ENCODE results near the gene IPO13.
A peak's percentile ranks its signal among the peaks of the same experiment; 100 is the strongest.

Gene IPO13

GRCh38 chr1:43973981-43974442, 27.3 kb downstream of the IPO13 start:
- peak overlapping the region; percentile 74; the same call in 1 of the 2 replicates for H2AFZ ChIP-seq (ENCODE audit: low read depth)
- no peaks in the 10 kb centered on the region for H4K20me1 ChIP-seq (ENCODE audit: insufficient read depth)
- peak overlapping the region; percentile 63 for H3K27ac ChIP-seq
- peak overlapping the region; percentile 75; the same call in 1 of the 2 replicates for H3K9ac ChIP-seq
- H3K4me1 ChIP-seq (ENCODE audit: low read depth, poor library complexity, severe bottlenecking) = peaks cover 41% of the 10 kb centered on the region
- peaks cover 46% of the 10 kb centered on the region for H3K79me2 ChIP-seq (ENCODE audit: insufficient read depth, low read depth)
- H3K27me3 ChIP-seq (ENCODE audit: insufficient read depth, low read depth) = no peaks in the 10 kb centered on the region
- TF ChIP-seq CTCF (conservative IDR thresholded peaks at IDR 0.05; ENCODE audit: low read depth, low read length) = no peak; the same call in 1 of the 2 replicates
- H3K4me2 ChIP-seq = peak overlapping the region; percentile 74
- peak overlapping the region; percentile 81 for H3K4me3 ChIP-seq (IDR thresholded peaks at IDR 0.05; ENCODE audit: insufficient read depth, low read depth, low read length)
- no peaks in the 10 kb centered on the region for H3K36me3 ChIP-seq (ENCODE audit: insufficient read depth)

GRCh38 chr1:43974443-43975248, 27.9 kb downstream of the IPO13 start, which contains the start of gene ATP6V0B:
Gene ATP6V0B, plus strand, starts transcription at chr1:43974960. Its CDS starts 81 bp downstream, at chr1:43975041.
- peak within 1 kb of the TSS; percentile 97 for H3K4me2 ChIP-seq
- H3K27ac ChIP-seq = peak within 1 kb of the TSS; percentile 63
- no peaks in the 10 kb centered on the region for H4K20me1 ChIP-seq (ENCODE audit: insufficient read depth)
- peaks cover 41% of the 10 kb centered on the region for H3K4me1 ChIP-seq (ENCODE audit: low read depth, poor library complexity, severe bottlenecking)
- TF ChIP-seq CTCF (conservative IDR thresholded peaks at IDR 0.05; ENCODE audit: low read depth, low read length) = no peak
- H3K9ac ChIP-seq = peak within 1 kb of the TSS; percentile 75; the same call in 1 of the 2 replicates
- peak within 1 kb of the TSS; percentile 74; the same call in 1 of the 2 replicates for H2AFZ ChIP-seq (ENCODE audit: low read depth)
- peak within 1 kb of the TSS; percentile 81 for H3K4me3 ChIP-seq (IDR thresholded peaks at IDR 0.05; ENCODE audit: insufficient read depth, low read depth, low read length)
- no peaks in the 10 kb centered on the region for H3K36me3 ChIP-seq (ENCODE audit: insufficient read depth)
- peaks cover 46% of the 10 kb centered on the region for H3K79me2 ChIP-seq (ENCODE audit: insufficient read depth, low read depth)
- no peaks in the 10 kb centered on the region for H3K27me3 ChIP-seq (ENCODE audit: insufficient read depth, low read depth)

GRCh38 chr1:43975249-43975961, 28.7 kb downstream of the IPO13 start:
- H3K9ac ChIP-seq = peak overlapping the region; percentile 75; the same call in 1 of the 2 replicates
- H3K36me3 ChIP-seq (ENCODE audit: insufficient read depth) = no peaks in the 10 kb centered on the region
- TF ChIP-seq CTCF (conservative IDR thresholded peaks at IDR 0.05; ENCODE audit: low read depth, low read length) = no peak
- H3K4me3 ChIP-seq (IDR thresholded peaks at IDR 0.05; ENCODE audit: insufficient read depth, low read depth, low read length) = no peak overlapping the region
- H4K20me1 ChIP-seq (ENCODE audit: insufficient read depth) = no peaks in the 10 kb centered on the region
- H3K4me1 ChIP-seq (ENCODE audit: low read depth, poor library complexity, severe bottlenecking) = peaks cover 46% of the 10 kb centered on the region
- peak overlapping the region; percentile 63 for H3K27ac ChIP-seq
- H2AFZ ChIP-seq (ENCODE audit: low read depth) = 0 out of 2 replicates have a peak overlapping the region, but pooled peaks have one; percentile 74
- no peaks in the 10 kb centered on the region for H3K27me3 ChIP-seq (ENCODE audit: insufficient read depth, low read depth)
- H3K79me2 ChIP-seq (ENCODE audit: insufficient read depth, low read depth) = peaks cover 50% of the 10 kb centered on the region
- H3K4me2 ChIP-seq = peak overlapping the region; percentile 97

GRCh38 chr1:43976045-43976444, 29.3 kb downstream of the IPO13 start:
- Histone ChIP-seq H3K27me3 (ENCODE audit: insufficient read depth, low read depth) (no peaks in the 10 kb centered on the region), H3K9ac (peak overlapping the region; percentile 75; the same call in 1 of the 2 replicates), H2AFZ (ENCODE audit: low read depth) (no peak overlapping the region), H3K4me1 (ENCODE audit: low read depth, poor library complexity, severe bottlenecking) (peaks cover 45% of the 10 kb centered on the region), H3K27ac (no peak overlapping the region), H3K4me3 (IDR thresholded peaks at IDR 0.05; ENCODE audit: insufficient read depth, low read depth, low read length) (no peak overlapping the region), H4K20me1 (ENCODE audit: insufficient read depth) (no peaks in the 10 kb centered on the region), H3K36me3 (ENCODE audit: insufficient read depth) (no peaks in the 10 kb centered on the region), H3K4me2 (peak overlapping the region; percentile 97), H3K79me2 (ENCODE audit: insufficient read depth, low read depth) (peaks cover 49% of the 10 kb centered on the region)
- TF ChIP-seq CTCF (conservative IDR thresholded peaks at IDR 0.05; ENCODE audit: low read depth, low read length) = no peak; the same call in 1 of the 2 replicates

All from KMS-11 (cell line).